Amniotic epithelial cell (primary cell): ENCODE data around the gene DECR2.

Experiments used
- DNase-seq: peaks from one replicate; pipeline ENCODE4 v3.0.0-alpha.2; 2010; ENCODE audit warnings: low read depth

Gene DECR2

DNA sequence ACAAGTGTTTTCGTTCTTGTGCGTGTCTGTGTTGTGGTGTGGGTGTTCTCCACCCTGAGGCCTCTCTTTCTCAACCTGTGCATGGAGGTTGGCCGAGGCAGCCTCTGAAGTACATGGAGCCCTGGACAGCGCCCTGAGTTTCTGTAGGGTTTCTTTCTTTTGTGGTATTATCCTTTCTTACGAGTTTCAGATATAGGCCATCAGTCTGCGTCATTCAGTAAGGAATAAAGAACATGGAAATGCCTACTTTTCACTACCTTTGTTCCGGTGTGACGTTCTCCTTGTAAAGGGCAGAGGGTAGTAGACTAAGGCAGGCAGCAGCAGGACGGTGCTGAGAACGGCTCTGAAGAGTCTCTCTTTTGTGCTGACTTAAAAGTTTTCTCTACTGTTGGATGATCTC lies 42.3 kb downstream of the DECR2 start:
- DNase-seq = no peak

GRCh38 chr16:445566-445965 lies 43.9 kb downstream of the DECR2 start:
- DNase-seq = no peak

DNA sequence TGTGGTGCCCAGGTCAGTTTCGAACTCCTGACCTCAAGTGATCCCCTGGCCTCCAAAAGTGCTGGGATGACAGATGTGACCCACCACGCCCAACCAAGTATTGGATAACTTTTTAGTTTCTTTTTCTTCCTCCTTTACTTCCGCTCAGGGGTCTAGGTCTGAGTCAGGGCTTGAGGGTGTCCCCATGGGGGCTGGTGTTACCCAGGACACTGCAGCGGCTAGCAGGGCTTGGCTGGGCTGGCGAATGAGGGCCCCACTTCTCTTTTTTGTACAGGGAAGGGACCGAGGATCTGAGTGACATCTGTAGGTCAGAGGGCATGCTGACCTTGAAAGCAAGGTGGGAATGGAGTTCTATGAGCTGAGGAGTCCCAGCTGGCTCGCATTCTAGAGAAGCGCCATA lies 48.7 kb downstream of the DECR2 start:
- no peak for DNase-seq

GRCh38 chr16:450785-451512 lies 49.3 kb downstream of the DECR2 start:
- DNase-seq = peak; percentile 33

DNA sequence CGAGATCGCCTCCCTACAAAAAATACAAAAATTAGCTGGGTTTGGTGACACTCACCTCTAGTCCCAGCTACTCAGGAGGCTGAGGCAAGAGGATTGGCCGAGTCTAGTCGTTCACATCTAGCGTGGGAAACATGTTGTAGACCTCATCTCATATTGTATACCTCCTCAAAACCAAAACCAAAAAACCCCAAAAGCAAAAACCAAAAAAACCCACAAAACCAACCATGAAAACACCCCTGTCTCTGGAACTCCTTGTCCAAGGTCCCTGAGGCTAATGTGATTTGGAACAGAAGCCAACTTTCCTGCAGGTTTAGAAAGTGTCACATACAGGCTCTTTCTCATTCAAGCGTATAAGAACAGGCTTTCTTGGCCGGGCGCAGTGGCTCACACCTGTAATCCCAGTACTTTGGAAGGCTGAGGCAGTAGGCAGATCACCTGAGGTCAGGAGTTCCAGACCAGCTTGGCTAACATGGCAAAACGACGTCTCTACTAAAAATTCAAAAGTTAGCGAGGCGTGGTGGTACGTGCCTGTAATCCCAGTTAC lies 52.8 kb downstream of the DECR2 start:
- no peak for DNase-seq

DNA sequence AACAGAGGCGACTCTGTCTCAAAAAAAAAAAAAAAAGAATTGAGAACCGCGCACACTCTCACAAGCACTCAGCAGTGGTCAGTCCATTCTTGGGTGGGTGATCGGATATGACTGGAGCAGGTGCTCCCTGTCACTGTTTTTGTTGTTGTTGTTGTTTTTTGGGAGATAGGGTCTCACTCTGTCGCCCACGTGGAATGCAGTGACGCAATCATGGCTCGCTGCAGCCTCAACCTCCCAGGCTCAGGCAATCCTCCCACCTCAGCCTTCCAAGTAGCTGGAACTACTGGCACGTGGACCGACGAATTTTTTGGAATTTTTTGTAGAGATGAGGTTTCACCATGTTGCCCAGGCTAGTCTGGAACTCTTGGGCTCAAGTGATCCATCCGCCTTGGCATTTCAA lies 53.8 kb downstream of the DECR2 start:
- no peak for DNase-seq

DNA sequence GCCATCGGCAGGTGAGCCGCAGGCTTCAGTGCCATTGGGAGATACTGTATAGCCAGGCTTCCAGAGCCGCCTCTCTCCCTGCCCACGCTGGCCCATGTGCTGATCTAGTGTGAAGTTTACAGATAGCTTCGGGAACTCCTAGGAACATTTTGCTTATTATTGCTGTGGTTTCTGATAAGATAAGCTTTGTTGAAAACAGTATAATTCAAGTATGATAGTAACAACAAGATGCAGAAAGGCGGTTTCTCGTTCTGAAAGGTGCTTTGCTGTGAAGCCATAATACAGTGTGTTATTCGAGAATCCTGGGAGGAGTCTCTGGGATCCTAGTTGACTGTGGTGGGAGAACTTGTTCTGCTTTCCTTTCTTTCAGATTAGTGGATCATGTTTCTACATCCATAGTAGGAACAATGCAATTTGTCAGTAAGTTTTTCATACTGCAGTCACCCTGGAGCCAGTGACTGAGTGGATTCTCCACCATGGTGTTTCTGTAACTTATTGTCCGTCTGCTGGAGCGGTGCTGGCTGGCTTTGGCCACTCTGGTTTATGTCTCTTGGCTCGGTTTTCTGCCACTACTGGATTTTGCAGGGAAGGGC lies 55.3 kb downstream of the DECR2 start:
- peak; percentile 97 for DNase-seq

- DNase-seq = peak; percentile 84
Measured at GRCh38 chr16:457732-458400, 56.2 kb downstream of the DECR2 start.

- DNase-seq = no peak
Measured at GRCh38 chr16:459761-460160, 58.1 kb downstream of the DECR2 start.

- DNase-seq = no peak
Measured at GRCh38 chr16:460787-461186, 59.1 kb downstream of the DECR2 start.
